Esophagus squamous epithelium (tissue), 4 donors: ENCODE results near the gene HEG1.

Experiments used
- CTCF ChIP-seq, 6 experiments: fragments of 450-650 bp in 4 of 6; fragments of 200-600 bp in 2 of 6; sonication (generic) in 2 of 6; IDR thresholded peaks; one replicate each; pipeline ENCODE4 v1.5.1; 2016 to 2019; ENCODE audit warnings: antibody characterized with exemption in 6 of 6, mild to moderate bottlenecking in 4 of 6, moderate library complexity in 4 of 6
- POLR2A ChIP-seq, 4 donors: fragments of 450-650 bp; IDR thresholded peaks; one replicate each; pipeline ENCODE4 v1.6.1; 2017; ENCODE audit warnings: antibody characterized with exemption in 4 of 4, mild to moderate bottlenecking in 4 of 4, moderate library complexity in 3 of 4

- TF ChIP-seq CTCF (IDR thresholded peaks at IDR 0.05), result no peak
- TF ChIP-seq POLR2A (IDR thresholded peaks at IDR 0.05), result no peak
These were observed 55.8 kb downstream of the HEG1 start for GRCh38 chr3:124999897-125000435.
